ENCODE results near the gene NKAPL.
A peak's percentile ranks its signal among the peaks of the same experiment; 100 is the strongest.

NKAPL gene

GRCh38 chr6:28254121-28254519, 5.0 kb upstream of the NKAPL start:
- in situ Hi-C loops (cut with MboI; ENCODE audit: low pct_unique_long_range_greater_than_20kb, low sequenced_read_pairs, unreplicated experiment) = no loop called here
- DNase-seq (ENCODE audit: low spot score) = no peak
- no peak for TF ChIP-seq CTCF (IDR thresholded peaks at IDR 0.05; ENCODE audit: extremely low read depth, insufficient read depth, missing control alignments)

- no peak for TF ChIP-seq CTCF (IDR thresholded peaks at IDR 0.05; ENCODE audit: extremely low read depth, insufficient read depth, missing control alignments)
- in situ Hi-C loops (cut with MboI; ENCODE audit: low pct_unique_long_range_greater_than_20kb, low sequenced_read_pairs, unreplicated experiment) = no loop called here
These were observed 2.1 kb upstream of the NKAPL start for GRCh38 chr6:28257042-28257441.

GRCh38 chr6:28263922-28264321, 4.8 kb downstream of the NKAPL start:
- no peak for TF ChIP-seq CTCF (IDR thresholded peaks at IDR 0.05; ENCODE audit: extremely low read depth, insufficient read depth, missing control alignments)
- DNase-seq (ENCODE audit: low spot score) = no peak
- in situ Hi-C loops (cut with MboI; ENCODE audit: low pct_unique_long_range_greater_than_20kb, low sequenced_read_pairs, unreplicated experiment) = no loop called here

More at GRCh38 chr6:28257042-28257441, 2.1 kb upstream of the NKAPL start:
- DNase-seq (ENCODE audit: low spot score) = no peak

GRCh38 chr6:28264834-28265401, 5.8 kb downstream of the NKAPL start:
- no peak for DNase-seq (ENCODE audit: low spot score)
- in situ Hi-C loops (cut with MboI; ENCODE audit: low pct_unique_long_range_greater_than_20kb, low sequenced_read_pairs, unreplicated experiment) = no loop called here
- TF ChIP-seq CTCF (IDR thresholded peaks at IDR 0.05; ENCODE audit: extremely low read depth, insufficient read depth, missing control alignments) = no peak

- no peak for DNase-seq (ENCODE audit: low spot score)
- in situ Hi-C loops (cut with MboI; ENCODE audit: low pct_unique_long_range_greater_than_20kb, low sequenced_read_pairs, unreplicated experiment) = no loop called here
- TF ChIP-seq CTCF (IDR thresholded peaks at IDR 0.05; ENCODE audit: extremely low read depth, insufficient read depth, missing control alignments) = no peak
These were observed 7.5 kb downstream of the NKAPL start for GRCh38 chr6:28266563-28266961.

GRCh38 chr6:28266962-28267694, 8.0 kb downstream of the NKAPL start, which contains the start of gene ZSCAN26:
TSS of gene ZSCAN26 (plus strand) at chr6:28267143. CDS start at chr6:28271920, 4,777 bp downstream.
- in situ Hi-C loops (cut with MboI; ENCODE audit: low pct_unique_long_range_greater_than_20kb, low sequenced_read_pairs, unreplicated experiment) = no loop called here
- peak; percentile 77 for DNase-seq (ENCODE audit: low spot score)

More at GRCh38 chr6:28266962-28267694, 8.0 kb downstream of the NKAPL start, which contains the start of gene ZSCAN26:
- no peak for TF ChIP-seq CTCF (IDR thresholded peaks at IDR 0.05; ENCODE audit: extremely low read depth, insufficient read depth, missing control alignments)

Data from GM13977 (cell line).